NCI-H748 treated with DMSO at 0.1 percent for 48 hours (cell line): Measurements from ENCODE around the gene RNF112.

Source experiments
- DNase-seq: peaks from one replicate; lab custom pipeline; 2025; lab: John Stamatoyannopoulos, UW

The RNF112 gene

DNA sequence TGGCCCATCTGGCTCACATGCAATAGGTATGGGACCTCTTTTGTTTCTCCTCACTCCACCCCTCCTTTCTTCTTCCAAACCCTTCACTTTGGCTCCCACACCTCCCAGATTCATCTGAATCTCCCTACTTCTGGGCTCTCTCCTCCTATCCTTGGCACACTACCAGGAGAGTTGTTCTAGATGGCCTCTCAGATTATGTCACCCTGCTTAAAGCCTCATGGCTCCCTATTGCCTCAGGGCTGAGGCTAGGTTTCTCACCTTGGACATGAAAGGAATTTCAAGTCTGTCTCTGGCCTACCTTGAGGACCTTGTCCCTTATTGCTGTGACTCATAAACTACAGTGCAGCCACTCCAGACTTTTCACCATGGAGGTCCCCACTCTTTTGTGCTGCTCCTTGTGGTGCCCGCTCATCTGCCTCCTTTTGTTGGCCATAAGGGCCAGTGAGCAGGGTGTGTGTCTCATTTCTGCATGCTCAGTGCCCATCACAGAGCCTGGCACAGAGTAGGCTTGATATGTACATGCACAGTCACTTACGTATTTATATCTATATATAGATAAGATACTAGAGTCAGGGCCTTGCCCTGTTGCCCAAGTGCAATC lies 23.0 kb upstream of the RNF112 start:
- DNase-seq, result no peak

DNA sequence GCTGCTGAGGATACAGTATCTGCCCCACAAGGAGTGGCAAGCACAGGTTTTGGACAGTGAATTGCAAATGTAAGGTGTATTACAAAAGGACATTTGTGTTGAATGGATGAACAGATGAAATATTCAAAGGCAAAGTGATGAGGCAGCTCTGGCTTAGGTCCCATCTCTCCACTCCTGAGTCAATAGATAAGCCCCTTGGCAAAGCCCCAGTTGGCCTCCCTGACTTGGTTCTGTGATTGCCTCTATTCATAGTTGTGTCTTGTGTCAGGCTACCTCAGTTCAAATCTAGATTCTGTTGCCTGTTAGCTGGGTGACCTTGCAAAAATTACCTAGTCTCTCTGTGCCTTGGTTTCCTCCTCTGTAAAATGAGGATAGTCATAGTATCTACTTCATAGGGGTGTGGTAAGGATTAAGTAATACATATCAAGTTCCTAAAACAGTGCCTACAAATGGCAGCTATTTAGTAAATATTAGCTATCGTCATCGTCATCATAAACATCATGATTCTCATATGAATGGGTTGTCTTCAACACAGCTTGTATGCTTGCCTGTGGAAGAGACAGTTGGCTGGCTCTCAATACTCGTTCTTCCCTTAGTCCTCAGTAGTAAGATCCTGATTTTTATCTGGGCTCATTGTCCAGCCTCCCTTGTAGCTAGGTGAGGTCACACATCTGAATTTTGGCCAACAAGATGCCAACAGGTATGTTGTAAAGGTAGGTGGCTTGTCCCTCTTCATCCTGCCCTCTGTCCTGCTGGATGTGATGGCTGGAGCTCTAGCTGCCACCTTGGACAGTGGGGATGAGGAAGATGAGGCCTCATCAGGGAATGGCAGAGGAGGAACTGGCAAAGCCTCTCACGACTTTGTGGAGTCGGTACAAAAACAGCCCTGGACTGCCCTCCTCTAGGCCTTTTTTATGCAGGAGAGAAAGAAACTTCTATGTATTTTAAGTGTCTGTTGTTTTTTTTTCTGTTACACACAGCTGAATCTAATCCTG lies 21.9 kb upstream of the RNF112 start:
- no peak for DNase-seq

DNA sequence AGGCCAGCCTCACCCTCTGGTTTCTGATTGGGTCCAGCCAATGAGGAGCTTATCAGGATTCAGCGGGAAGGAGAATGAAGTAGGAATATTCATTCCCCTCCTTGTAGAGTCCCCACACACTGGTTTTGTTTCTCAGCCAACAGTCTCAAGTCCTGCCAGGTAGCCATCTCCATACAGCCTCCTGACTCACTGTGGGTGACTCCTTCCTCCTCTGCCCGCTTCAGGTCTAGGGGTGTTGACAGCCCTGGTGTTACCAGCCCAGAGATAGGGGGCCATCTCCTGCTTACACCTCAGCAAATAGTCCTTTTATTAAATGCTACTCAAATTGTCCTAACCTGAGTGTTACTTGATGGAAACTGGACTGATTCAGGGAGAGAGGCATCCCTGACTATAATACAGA lies 20.1 kb upstream of the RNF112 start:
- DNase-seq, result no peak

GRCh38 chr17:19391432-19391831 lies 19.6 kb upstream of the RNF112 start:
- DNase-seq, result no peak

- DNase-seq, result no peak
These were observed 18.7 kb upstream of the RNF112 start for GRCh38 chr17:19392303-19392702.

DNA sequence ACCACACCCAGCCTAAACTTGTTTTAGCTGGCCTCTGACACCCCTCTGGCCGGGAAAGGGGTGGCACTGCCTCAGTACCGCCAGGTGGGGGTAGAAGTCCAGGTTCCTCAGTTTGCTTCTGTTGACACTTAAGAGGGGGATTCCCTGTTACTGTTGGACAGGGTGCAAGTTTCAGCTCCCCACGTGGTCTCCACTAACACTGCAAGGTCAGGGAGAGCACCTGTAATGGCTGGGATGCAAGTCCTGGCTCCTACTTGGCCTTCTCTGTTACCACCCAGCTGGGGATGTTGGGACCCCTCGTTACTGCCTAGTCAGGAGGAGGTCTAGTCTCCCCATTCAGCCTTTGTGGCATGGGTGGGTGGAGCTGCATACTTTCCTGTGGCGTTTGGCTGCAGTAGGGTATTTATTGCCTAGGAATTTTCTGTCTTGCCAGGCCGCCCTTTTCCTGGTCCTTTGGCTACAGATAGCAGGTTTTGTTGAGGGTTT lies 13.4 kb upstream of the RNF112 start:
- DNase-seq, result no peak

DNA sequence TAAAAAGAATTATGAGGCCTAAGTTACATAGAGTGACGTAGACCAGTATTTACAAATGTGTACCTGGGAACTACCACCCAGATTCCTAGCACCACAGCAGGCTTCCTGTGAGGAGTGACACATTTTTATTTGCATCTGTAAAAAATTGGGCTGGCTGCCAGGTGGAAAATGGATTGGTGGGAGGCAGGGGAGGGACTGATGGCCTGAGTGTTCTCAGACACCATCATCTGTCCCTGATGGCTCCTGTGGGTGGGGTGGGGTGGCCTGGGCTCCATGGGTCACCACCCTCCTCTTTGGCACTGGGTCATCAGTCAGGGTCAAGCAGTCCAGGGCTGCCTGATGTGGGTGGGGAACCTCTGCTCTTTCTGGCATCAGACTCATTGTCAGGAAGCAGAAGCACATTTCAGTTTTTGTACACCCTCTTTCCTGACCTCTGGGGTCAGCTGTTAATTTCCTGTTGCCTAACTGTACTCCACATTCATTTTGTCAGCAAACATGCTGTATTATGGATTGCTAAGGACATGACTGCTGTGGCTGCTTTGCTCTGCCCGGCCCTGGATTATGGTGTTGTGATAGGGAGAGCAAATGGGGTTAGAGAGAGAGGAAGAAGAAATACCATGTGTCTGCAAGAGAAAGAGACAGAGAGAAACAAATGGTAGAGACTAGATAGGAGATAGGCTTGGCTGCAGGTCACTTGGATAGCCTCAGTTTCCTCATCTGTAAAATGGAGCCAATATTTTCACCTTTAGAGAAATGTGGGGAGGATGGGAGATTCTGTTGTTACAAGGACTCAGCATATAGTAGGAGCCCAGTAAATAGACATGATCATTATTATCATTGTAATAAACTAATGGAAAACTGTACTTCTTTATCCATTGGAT lies 12.5 kb upstream of the RNF112 start:
- DNase-seq, result peak; percentile 33

DNA sequence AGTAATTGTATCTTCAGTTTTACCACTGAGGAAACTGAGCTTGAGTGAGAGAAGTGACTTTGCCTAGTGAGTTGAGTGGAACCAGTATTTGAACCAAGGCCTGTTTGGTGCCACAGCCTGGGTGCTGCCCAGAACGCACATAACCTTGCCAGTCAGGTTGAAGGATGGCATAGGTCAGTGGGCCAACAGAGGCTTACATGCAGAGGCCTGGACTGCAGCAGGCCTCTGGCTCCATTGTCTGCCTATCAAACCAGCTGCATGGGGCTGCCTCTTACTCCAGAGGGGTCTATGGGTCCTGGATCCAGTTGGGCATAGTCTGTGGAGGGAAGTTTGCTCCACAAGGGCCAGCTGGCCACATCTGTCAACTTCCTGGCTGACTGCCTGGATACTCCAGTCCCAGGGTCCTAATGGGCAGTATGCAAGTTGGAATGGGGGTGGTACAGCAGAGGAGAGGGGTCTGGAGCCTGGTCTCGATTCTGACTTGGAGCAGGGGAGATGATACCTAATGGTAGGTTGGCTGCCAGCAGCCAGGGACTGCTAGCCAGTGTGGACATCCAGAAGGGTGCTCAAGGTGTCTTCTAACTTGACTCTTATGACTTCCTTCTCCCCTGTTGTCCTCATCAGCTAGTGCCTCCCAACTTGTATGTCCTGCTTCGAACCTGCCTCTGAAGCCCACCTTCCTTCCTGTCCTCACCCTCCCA lies 11.1 kb upstream of the RNF112 start:
- DNase-seq, result no peak

GRCh38 chr17:19401321-19402010 lies 9.6 kb upstream of the RNF112 start:
- DNase-seq, result no peak

- no peak for DNase-seq
These were observed 8.9 kb upstream of the RNF112 start for GRCh38 chr17:19402171-19402570.

DNA sequence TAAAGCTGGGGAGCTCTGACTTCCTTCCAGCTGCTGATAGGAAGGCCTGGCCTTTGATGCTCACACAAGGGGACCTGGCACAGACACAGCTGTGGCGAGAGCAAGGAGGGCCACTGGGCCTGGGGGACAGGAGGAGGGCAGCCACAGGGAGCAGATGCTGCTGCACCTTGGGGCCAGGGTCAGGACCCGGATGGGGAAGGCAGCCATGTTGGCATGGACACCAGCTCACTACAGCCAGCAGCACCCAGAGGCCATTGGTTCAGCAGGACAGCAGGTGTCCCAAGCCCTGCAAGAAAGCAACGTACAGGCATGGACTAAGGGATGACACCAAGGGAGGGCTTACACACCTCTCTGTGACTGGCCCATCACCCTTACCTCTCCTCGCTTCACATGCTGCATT lies 8.0 kb upstream of the RNF112 start:
- DNase-seq, result no peak

GRCh38 chr17:19404264-19404663 lies 6.8 kb upstream of the RNF112 start:
- no peak for DNase-seq

GRCh38 chr17:19405114-19405513 lies 5.9 kb upstream of the RNF112 start:
- DNase-seq, result no peak

- no peak for DNase-seq
These were observed 3.3 kb upstream of the RNF112 start for GRCh38 chr17:19407601-19408345.

DNA sequence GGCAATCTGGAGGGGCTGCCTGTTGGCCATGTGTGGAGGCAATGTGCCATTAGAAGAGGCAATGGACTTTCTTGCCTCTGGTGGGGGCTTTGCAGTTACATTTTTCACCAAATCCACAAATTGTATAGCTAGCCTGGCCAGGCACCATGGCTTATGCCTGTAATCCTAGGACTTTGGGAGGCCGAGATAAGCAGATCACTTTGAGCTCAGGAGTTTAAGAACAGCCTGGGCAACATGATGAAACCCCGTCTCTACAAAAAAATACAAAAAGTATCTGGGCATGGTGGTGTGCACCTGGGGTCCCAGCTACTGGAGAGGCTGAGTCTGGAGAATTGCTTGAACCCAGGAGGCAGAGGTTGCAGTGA lies 2.7 kb upstream of the RNF112 start:
- no peak for DNase-seq

GRCh38 chr17:19409066-19409465 lies 2.0 kb upstream of the RNF112 start:
- no peak for DNase-seq

GRCh38 chr17:19409509-19409908 lies 1.5 kb upstream of the RNF112 start:
- no peak for DNase-seq

DNA sequence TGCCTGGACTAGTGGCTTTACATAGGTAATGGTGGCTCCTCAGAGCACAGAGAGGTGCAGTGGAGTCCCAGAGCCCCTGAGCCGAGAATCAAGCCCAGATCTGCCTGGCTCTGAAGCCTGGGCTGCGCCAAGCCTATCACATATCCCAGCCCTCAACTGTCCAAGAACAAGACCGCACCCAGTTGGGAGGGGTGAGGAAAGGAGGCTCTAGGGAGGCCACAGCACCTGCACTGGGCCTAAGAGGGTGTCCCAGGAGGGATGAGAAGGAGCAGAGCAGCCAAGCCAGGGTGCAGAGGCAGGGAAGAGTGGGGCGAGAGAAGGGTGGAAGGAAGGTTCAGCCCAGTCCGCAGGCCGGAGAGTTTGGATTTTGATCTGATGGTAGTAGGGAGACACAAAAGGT lies 941 bp upstream of the RNF112 start:
- DNase-seq, result no peak

DNA sequence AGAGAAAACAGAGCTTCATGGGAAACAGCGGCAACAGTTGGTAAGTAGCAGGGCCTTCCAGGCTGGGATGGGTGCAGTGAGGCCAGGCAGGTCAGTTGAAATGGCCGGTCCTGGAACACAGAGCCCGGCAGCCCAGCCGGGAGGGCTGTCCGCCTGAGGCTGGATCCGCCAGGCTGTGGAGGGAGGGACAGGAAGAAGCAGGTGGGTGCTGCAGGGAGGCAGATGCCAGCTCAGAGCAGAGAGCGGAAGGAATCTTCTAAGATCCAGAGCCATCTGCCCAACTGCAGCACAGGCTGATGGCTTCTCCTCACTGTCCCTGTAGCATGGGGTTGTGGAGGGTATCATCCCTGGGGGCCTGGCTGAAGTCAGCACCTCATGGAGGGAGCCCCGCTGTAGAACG lies 599 bp downstream of the RNF112 start:
- no peak for DNase-seq

GRCh38 chr17:19412510-19412909 lies 1.5 kb downstream of the RNF112 start:
- DNase-seq, result no peak
